AG04449 (cell line): ENCODE measurements around the gene SPTBN1.

Experiments used
- CTCF ChIA-PET: fragments of 350-600 bp; formaldehyde crosslinking; extraction: SDS; loops from one replicate; lab custom pipeline; 2021; ENCODE audit warnings: antibody characterized with exemption; lab: Yijun Ruan, JAX
- POLR2A ChIA-PET: fragments of 400-600, 350-600 bp; formaldehyde crosslinking; extraction: SDS; loops from one replicate; lab custom pipeline; 2020; ENCODE audit warnings: antibody characterized with exemption, inconsistent platforms; lab: Yijun Ruan, JAX
- DNase-seq: peaks from one replicate; pipeline ENCODE4 v3.0.0-alpha.2; 2010; ENCODE audit warnings: low read depth, low spot score
- H3K4me3 ChIP-seq: 2 replicates; pipeline ENCODE4 v1.5.1; 2011; ENCODE audit warnings: low read depth, mild to moderate bottlenecking, control low read depth, low read length
- TF ChIP-seq, protein P1 (sequence below): IDR thresholded peaks from one replicate; pipeline ENCODE4 v1.5.1; 2011; ENCODE audit warnings: mild to moderate bottlenecking, moderate library complexity, low read length, control low read depth, inconsistent platforms; ENCODE audit not compliant: insufficient read depth; ENCODE audit errors: missing control alignments

SPTBN1 gene

GRCh38 chr2:54640834-54641540 lies 184.9 kb downstream of the SPTBN1 start:
- ChIA-PET CTCF (interaction anchor here (1.3 to 2.8 kb wide), 4 partner anchors 14 to 435 kb away, joined by 4 to 9 read pairs (median 5); no protein-coding TSS in a partner anchor), POLR2A (no interaction called here)

DNA sequence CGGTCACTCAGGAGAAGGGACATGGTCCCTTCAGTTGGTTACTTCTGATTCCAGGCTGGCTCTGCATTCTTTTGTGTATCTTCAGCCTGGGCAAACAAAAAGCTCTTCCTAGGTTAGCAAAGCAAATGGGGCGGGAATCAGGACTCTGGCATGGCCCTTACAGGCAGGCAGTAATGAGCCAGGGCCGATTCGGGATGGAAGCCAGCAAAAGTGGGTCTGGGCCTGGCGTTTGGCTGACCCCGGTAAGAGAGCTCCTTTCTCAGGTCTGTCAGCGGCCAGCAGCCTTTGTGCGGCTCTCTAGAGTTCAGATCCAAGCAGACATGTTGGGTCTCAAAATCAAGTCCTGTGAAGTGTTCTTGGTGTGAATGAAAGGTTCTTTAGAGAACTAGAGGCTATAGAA lies 185.9 kb downstream of the SPTBN1 start:
- POLR2A ChIA-PET = no interaction called here
- TF ChIP-seq, protein P1, sequence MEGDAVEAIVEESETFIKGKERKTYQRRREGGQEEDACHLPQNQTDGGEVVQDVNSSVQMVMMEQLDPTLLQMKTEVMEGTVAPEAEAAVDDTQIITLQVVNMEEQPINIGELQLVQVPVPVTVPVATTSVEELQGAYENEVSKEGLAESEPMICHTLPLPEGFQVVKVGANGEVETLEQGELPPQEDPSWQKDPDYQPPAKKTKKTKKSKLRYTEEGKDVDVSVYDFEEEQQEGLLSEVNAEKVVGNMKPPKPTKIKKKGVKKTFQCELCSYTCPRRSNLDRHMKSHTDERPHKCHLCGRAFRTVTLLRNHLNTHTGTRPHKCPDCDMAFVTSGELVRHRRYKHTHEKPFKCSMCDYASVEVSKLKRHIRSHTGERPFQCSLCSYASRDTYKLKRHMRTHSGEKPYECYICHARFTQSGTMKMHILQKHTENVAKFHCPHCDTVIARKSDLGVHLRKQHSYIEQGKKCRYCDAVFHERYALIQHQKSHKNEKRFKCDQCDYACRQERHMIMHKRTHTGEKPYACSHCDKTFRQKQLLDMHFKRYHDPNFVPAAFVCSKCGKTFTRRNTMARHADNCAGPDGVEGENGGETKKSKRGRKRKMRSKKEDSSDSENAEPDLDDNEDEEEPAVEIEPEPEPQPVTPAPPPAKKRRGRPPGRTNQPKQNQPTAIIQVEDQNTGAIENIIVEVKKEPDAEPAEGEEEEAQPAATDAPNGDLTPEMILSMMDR = no peak
- DNase-seq = no peak
- no peak overlapping the region for H3K4me3 ChIP-seq
- CTCF ChIA-PET = interaction anchor here (0.8 to 2.8 kb wide), 3 partner anchors 9 to 41 kb away, joined by 3 to 9 read pairs (median 4); no protein-coding TSS in a partner anchor

More at GRCh38 chr2:54640834-54641540, 184.9 kb downstream of the SPTBN1 start:
- TF ChIP-seq, protein P1 = no peak
- H3K4me3 ChIP-seq = no peak overlapping the region
- DNase-seq = no peak

- DNase-seq = no peak
- TF ChIP-seq, protein P1 = no peak
- POLR2A ChIA-PET = no interaction called here
- H3K4me3 ChIP-seq = no peak overlapping the region
- CTCF ChIA-PET = interaction anchor here (0.8 to 1.5 kb wide), 4 partner anchors 9 to 41 kb away, joined by 3 to 5 read pairs (median 4); no protein-coding TSS in a partner anchor
Measured at GRCh38 chr2:54642677-54643430, 186.7 kb downstream of the SPTBN1 start.

DNA sequence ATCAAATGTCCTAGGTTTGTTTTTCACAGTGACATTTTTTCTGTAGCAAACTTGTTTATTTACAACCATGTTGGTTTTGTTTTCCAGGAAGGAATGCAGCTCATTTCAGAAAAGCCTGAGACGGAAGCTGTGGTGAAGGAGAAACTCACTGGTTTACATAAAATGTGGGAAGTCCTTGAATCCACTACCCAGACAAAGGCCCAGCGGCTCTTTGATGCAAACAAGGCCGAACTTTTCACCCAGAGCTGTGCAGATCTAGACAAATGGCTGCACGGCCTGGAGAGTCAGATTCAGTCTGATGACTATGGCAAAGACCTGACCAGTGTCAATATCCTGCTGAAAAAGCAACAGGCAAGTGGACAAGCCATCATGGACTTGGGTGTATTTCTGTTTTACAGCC lies 188.1 kb downstream of the SPTBN1 start:
- ChIA-PET CTCF (no interaction called here), POLR2A (no interaction called here)
- no peak overlapping the region for H3K4me3 ChIP-seq
- DNase-seq = no peak
- TF ChIP-seq, protein P1 = no peak

GRCh38 chr2:54646170-54646927 lies 190.2 kb downstream of the SPTBN1 start:
- H3K4me3 ChIP-seq = no peak overlapping the region
- TF ChIP-seq, protein P1 = no peak
- DNase-seq = no peak
- ChIA-PET CTCF (interaction anchor here (1.0 to 1.5 kb wide), 3 partner anchors 10 to 58 kb away, joined by 4 to 5 read pairs (median 4); no protein-coding TSS in a partner anchor), POLR2A (no interaction called here)
